Muscle layer of colon (tissue), 2 donors: ENCODE data around the gene OR2V2.
"Not testable (repeated sequence)": the region's sequence is repeated elsewhere in the genome, so short reads cannot be mapped to it uniquely, and the experiment has no call there.

Source experiments
- H3K27ac ChIP-seq: one replicate; pipeline ENCODE4 v1.7.0; 2013; ENCODE audit warnings: low read depth, mild to moderate bottlenecking, low read length, moderate library complexity
- H3K27me3 ChIP-seq, 2 donors: one replicate each; pipeline ENCODE4 v1.7.0; 2013; ENCODE audit warnings: low read length in 2 of 2, mild to moderate bottlenecking in 2 of 2; ENCODE audit not compliant: insufficient read depth in 2 of 2, control insufficient read depth in 1 of 2
- H3K36me3 ChIP-seq: one replicate; pipeline ENCODE4 v1.7.0; 2013; ENCODE audit warnings: mild to moderate bottlenecking, low read length; ENCODE audit not compliant: insufficient read depth
- H3K4me1 ChIP-seq: one replicate; pipeline ENCODE4 v1.7.0; 2013; ENCODE audit warnings: mild to moderate bottlenecking, low read length; ENCODE audit not compliant: insufficient read depth
- H3K4me3 ChIP-seq, 2 donors: one replicate each; pipeline ENCODE4 v1.7.0; 2013; ENCODE audit warnings: low read length in 2 of 2, low read depth in 1 of 2, mild to moderate bottlenecking in 1 of 2, moderate library complexity in 1 of 2
- H3K9ac ChIP-seq: one replicate; pipeline ENCODE4 v1.7.0; 2013; ENCODE audit warnings: low read length
- H3K9me3 ChIP-seq: one replicate; pipeline ENCODE4 v1.7.0; 2013; ENCODE audit warnings: mild to moderate bottlenecking, low read length
- donor health status: abdominal sarcoma.
- donor health status: Adenocarcinoma of cecum.

Gene OR2V2

GRCh38 chr5:181105391-181106025 lies 41.9 kb upstream of the OR2V2 start:
- Histone ChIP-seq H3K27me3 (peaks cover 9 to 27% of the 10 kb centered on the region in 2 donors), H3K4me1 (no peaks in the 10 kb centered on the region)

DNA sequence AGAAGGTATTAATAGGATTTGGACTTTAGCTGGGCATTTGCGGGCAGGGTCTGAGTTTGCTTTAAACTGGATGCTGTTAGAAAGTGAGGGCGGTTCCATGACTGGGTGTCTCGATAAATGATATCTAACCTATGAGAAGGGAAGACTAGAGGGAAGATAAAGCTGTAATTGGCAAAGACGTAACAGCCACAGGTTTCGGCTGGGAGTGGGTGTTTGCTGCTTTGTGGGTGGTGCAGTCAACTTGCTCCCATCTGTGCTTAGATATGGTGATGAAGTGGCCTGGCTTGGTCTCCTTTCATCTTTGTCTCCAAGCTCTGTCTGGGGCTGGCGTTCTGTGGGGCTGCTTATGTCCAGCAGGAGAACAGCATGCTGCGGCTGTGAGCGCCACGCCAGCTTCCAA lies 39.7 kb upstream of the OR2V2 start:
- Histone ChIP-seq H3K27me3 (peaks cover 9 to 36% of the 10 kb centered on the region in 2 donors), H3K9ac (no peak overlapping the region), H3K4me3 (no peak overlapping the region)

More at GRCh38 chr5:181105391-181106025, 41.9 kb upstream of the OR2V2 start:
- Histone ChIP-seq H3K9me3 (no peaks in the 10 kb centered on the region), H3K36me3 (no peaks in the 10 kb centered on the region), H3K4me3 (no peak overlapping the region), H3K27ac (no peak overlapping the region), H3K9ac (no peak overlapping the region)

GRCh38 chr5:181108578-181109165 lies 38.7 kb upstream of the OR2V2 start:
- Histone ChIP-seq H3K9ac (no peak overlapping the region), H3K36me3 (no peaks in the 10 kb centered on the region), H3K27me3 (peaks cover 9 to 36% of the 10 kb centered on the region in 2 donors), H3K4me3 (no peak overlapping the region), H3K4me1 (no peaks in the 10 kb centered on the region), H3K27ac (no peak overlapping the region), H3K9me3 (no peaks in the 10 kb centered on the region)

More for the DNA sequence above, 39.7 kb upstream of the OR2V2 start:
- Histone ChIP-seq H3K27ac (no peak overlapping the region), H3K9me3 (no peaks in the 10 kb centered on the region), H3K4me1 (no peaks in the 10 kb centered on the region), H3K36me3 (no peaks in the 10 kb centered on the region)

DNA sequence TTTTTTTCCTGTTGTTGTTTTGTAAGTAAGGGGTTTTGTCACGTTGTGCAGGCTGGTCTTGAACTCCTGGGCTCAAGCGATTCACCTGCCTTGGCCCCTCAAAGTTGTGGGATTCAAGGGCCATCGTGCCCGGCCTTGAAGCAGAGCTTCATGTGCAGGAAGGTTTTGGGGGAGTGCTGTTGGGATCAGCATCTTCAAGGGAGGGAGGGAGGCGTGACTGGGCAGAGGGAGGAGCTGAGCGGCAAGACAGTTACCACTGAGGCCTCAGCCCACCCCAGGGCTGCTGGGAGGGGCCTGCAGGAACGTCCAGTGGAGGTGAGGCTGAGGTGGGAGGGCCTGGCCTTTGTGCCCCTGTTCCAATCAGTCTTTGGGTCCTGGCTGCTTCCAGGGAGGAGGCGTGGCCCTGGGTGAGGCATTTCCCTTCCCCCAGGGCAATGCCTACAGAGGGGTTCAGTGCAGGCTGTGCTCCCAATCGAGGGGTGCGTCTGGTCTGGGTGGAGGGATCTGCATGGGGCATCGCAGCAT lies 37.8 kb upstream of the OR2V2 start:
- H3K9me3 ChIP-seq, result peaks cover 4% of the 10 kb centered on the region
- H3K4me1 ChIP-seq, result no peaks in the 10 kb centered on the region
- H3K36me3 ChIP-seq, result no peaks in the 10 kb centered on the region
- no peak overlapping the region for H3K4me3 ChIP-seq
- H3K27ac ChIP-seq, result no peak overlapping the region
- no peak overlapping the region for H3K9ac ChIP-seq
- H3K27me3 ChIP-seq, result peaks cover 12 to 45% of the 10 kb centered on the region in 2 donors

GRCh38 chr5:181111010-181111409 lies 36.4 kb upstream of the OR2V2 start:
- no peaks in the 10 kb centered on the region for H3K36me3 ChIP-seq
- H3K27me3 ChIP-seq, result peaks cover 21 to 59% of the 10 kb centered on the region in 2 donors
- H3K27ac ChIP-seq, result no peak overlapping the region
- no peaks in the 10 kb centered on the region for H3K4me1 ChIP-seq
- peaks cover 4% of the 10 kb centered on the region for H3K9me3 ChIP-seq
- no peak overlapping the region for H3K4me3 ChIP-seq
- H3K9ac ChIP-seq, result no peak overlapping the region

GRCh38 chr5:181112476-181112875 lies 34.9 kb upstream of the OR2V2 start:
- peaks cover 4% of the 10 kb centered on the region for H3K9me3 ChIP-seq
- no peak overlapping the region for H3K4me3 ChIP-seq
- H3K9ac ChIP-seq, result no peak overlapping the region
- peaks cover 24 to 63% of the 10 kb centered on the region in 2 donors for H3K27me3 ChIP-seq
- H3K27ac ChIP-seq, result no peak overlapping the region
- no peaks in the 10 kb centered on the region for H3K36me3 ChIP-seq
- no peaks in the 10 kb centered on the region for H3K4me1 ChIP-seq

DNA sequence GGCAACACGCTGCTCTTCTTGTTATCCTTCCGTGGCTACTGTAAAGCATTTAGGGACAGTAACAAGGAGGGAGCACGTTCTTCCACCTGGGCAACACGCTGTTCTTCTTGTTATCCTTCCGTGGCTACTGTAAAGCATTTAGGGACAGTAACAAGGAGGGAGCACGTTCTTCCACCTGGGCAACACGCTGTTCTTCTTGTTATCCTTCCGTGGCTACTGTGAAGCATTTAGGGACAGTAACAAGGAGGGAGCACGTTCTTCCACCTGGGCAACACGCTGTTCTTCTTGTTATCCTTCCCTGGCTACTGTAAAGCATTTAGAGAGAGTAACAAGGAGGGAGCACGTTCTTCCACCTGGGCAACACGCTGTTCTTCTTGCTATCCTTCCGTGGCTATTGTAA lies 33.8 kb upstream of the OR2V2 start:
- not testable (repeated sequence) for H3K9me3 ChIP-seq, H3K4me3 ChIP-seq, H3K9ac ChIP-seq, H3K36me3 ChIP-seq, H3K27ac ChIP-seq, H3K4me1 ChIP-seq
- H3K27me3 ChIP-seq, result peaks cover 24 to 58% of the 10 kb centered on the region in 2 donors

GRCh38 chr5:181114284-181114843 lies 33.0 kb upstream of the OR2V2 start:
- Histone ChIP-seq H3K36me3 (no peaks in the 10 kb centered on the region), H3K27ac (no peak overlapping the region), H3K27me3 (peaks cover 24 to 51% of the 10 kb centered on the region in 2 donors), H3K4me1 (no peaks in the 10 kb centered on the region), H3K9me3 (peaks cover 4% of the 10 kb centered on the region), H3K4me3 (no peak overlapping the region), H3K9ac (no peak overlapping the region)

DNA sequence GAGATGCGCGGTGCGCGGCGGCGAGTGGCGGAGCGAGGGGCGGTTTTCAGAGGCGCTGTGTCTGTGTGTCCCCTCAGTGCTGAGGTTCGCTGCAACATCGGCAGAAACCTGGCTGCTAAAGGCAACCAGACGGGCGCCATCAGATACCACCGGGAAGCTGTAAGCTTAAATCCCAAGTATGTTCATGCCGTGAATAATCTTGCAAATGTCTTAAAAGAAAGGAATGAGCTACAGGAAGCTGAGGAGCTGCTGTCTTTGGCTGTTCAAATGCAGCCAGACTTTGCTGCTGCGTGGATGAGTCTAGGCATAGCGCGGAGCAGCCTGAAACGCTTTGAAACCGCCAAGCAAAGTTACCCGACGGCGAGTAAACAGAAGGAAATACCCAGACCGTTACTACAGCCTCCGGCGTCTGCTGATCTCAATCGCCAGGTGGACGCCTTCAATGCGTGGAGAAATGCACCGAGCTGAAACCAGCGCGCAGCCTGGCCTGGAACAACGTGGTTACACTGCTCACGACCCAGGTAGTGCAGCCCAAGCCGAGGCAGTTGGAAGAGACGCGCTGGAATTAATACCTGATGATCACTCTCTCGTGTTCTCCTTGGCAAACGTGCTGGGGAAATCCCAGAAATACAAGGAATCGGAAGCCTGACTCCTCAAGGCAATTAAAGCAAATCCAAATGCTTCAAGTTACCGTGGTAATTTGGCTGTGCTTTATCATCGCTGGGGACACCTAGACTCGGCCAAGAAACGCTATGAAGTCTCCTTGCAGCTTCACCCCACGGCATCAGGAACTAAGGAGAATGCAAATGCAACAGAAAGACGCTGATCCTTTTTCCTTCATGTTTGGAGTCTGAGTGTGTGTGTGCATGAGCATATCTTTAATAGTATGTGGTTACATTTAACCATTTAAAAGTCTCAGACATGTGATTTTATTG lies 32.3 kb upstream of the OR2V2 start:
- H3K4me1 ChIP-seq, result no peaks in the 10 kb centered on the region
- peaks cover 29 to 46% of the 10 kb centered on the region in 2 donors for H3K27me3 ChIP-seq
- no peaks in the 10 kb centered on the region for H3K36me3 ChIP-seq
- no peak overlapping the region for H3K27ac ChIP-seq
- no peak overlapping the region for H3K4me3 ChIP-seq
- H3K9me3 ChIP-seq, result peaks cover 4% of the 10 kb centered on the region
- no peak overlapping the region for H3K9ac ChIP-seq

DNA sequence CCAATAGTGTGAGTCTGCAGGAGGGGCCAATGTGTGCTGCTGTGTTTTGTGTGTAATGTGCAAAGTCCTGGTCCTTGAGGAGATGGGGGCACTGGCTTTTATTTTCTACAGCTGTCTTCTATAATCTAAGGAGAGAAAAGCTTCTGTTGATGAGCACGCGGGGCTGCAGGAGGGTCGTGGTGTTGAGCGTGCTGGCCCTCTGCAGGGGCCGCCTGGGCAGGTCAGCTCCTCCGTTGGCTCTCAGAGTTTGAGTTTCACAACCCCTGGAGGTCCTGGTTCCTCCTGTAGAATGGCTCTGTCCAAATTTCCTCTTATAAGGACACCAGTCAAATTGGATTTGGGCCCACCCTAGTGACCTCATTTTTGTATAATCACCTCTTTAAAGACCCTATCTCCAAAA lies 29.0 kb upstream of the OR2V2 start:
- peaks cover 29 to 50% of the 10 kb centered on the region in 2 donors for H3K27me3 ChIP-seq

GRCh38 chr5:181119105-181119504 lies 28.3 kb upstream of the OR2V2 start:
- Histone ChIP-seq H3K27ac (no peak overlapping the region), H3K4me1 (no peaks in the 10 kb centered on the region), H3K9ac (no peak overlapping the region), H3K27me3 (peaks cover 25 to 46% of the 10 kb centered on the region in 2 donors), H3K36me3 (no peaks in the 10 kb centered on the region), H3K4me3 (no peak overlapping the region), H3K9me3 (peaks cover 3% of the 10 kb centered on the region)

More for the DNA sequence above, 29.0 kb upstream of the OR2V2 start:
- no peaks in the 10 kb centered on the region for H3K4me1 ChIP-seq
- no peak overlapping the region for H3K9ac ChIP-seq
- no peaks in the 10 kb centered on the region for H3K36me3 ChIP-seq
- H3K9me3 ChIP-seq, result peaks cover 4% of the 10 kb centered on the region
- no peak overlapping the region for H3K27ac ChIP-seq
- no peak overlapping the region for H3K4me3 ChIP-seq
